ENCODE data around the gene EGR4. TPM values are rescaled to one million over a fixed set of nuclear protein-coding genes. Genes with fewer than 3 reads are reported as not detected.
A peak's percentile ranks its signal among the peaks of the same experiment; 100 is the strongest.

The EGR4 gene
- polyA plus RNA-seq, 2 donors = not detected

DNA sequence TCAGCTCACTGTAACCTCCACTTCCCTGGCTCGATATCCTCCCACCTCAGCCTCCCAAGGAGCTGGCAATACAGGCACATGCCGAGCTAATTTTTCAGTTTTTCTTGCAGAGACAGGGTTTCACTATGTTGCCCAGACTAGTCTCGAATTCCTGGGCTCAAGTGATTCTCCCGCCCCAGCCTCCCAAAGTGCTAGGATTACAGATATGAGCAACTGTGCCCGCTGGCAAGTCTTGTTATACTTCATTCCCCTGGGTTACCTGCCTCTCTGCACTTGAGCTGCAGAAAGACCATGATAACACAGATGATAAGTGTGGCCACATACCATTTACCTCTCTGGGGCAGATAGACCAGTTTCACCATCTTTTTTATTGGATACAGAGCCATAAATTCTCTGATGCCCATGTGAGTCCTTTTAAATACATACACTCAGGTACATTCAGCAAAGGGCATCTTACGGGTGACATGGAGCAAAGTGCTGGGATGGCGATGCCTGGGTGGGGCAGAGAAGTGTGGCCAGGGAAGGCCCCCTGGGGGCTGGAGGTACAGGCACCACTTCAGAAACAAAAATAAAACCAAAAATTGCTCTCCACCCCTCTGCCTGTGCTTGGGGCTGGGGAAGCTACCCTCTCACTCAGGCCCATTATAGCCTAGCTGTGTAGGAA is 38.9 kb downstream of the EGR4 start:
- peak overlapping the region in 1 of 2 donors; percentile 65 for H3K27ac ChIP-seq (ENCODE audit: low read depth in 2 of 2, low read length in 1 of 2)
- no peaks in the 10 kb centered on the region for H3K27me3 ChIP-seq (ENCODE audit: control insufficient read depth in 1 of 2, insufficient read depth in 2 of 2, low read length in 2 of 2)
- no peaks in the 10 kb centered on the region for H3K9me3 ChIP-seq (ENCODE audit: control insufficient read depth in 2 of 2, insufficient read depth in 1 of 2, low read depth in 1 of 2, low read length in 1 of 2)
- H3K4me1 ChIP-seq (ENCODE audit: control insufficient read depth in 2 of 2, insufficient read depth in 2 of 2, low read length in 1 of 2) = peaks cover 0 to 2% of the 10 kb centered on the region in 2 donors
- peaks cover 15 to 35% of the 10 kb centered on the region in 2 donors for H3K36me3 ChIP-seq (ENCODE audit: control insufficient read depth in 2 of 2, insufficient read depth in 2 of 2, low read length in 1 of 2)
- 79 to 86% methylated on average over 7 of the region's 7 CpGs for WGBS, 2 donors
- no peak overlapping the region for H3K4me3 ChIP-seq (ENCODE audit: low read depth in 1 of 2, low read length in 2 of 2)

DNA sequence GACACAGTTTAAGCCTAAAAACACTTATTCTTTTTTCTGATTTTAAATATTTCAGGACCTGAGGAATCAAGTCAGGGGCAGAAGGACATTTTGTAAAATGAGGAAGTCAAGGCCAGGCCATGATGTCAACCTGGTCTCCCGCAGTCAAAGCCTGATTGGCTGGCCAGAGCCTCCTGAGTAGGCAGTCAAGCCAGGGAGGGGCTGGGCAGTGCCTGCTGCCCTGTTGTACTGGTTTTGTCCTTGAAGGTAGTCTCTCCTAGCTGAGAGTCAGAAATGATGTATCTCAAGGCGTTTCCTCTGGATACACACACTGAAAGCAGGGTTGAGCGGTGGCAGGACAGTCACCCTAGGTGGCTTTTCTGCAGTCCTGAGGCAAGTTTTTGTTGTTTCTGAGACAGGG is 39.4 kb downstream of the EGR4 start:
- Histone ChIP-seq H3K27me3 (ENCODE audit: control insufficient read depth in 1 of 2, insufficient read depth in 2 of 2, low read length in 2 of 2) (no peaks in the 10 kb centered on the region), H3K9me3 (ENCODE audit: control insufficient read depth in 2 of 2, insufficient read depth in 1 of 2, low read depth in 1 of 2, low read length in 1 of 2) (no peaks in the 10 kb centered on the region), H3K4me1 (ENCODE audit: control insufficient read depth in 2 of 2, insufficient read depth in 2 of 2, low read length in 1 of 2) (peaks cover 0 to 2% of the 10 kb centered on the region in 2 donors), H3K36me3 (ENCODE audit: control insufficient read depth in 2 of 2, insufficient read depth in 2 of 2, low read length in 1 of 2) (peaks cover 15 to 35% of the 10 kb centered on the region in 2 donors), H3K4me3 (ENCODE audit: low read depth in 1 of 2, low read length in 2 of 2) (no peak overlapping the region), H3K27ac (ENCODE audit: low read depth in 2 of 2, low read length in 1 of 2) (peak overlapping the region in 1 of 2 donors; percentile 65)
- WGBS, 2 donors = 80 to 81% methylated on average over 3 of the region's 3 CpGs

DNA sequence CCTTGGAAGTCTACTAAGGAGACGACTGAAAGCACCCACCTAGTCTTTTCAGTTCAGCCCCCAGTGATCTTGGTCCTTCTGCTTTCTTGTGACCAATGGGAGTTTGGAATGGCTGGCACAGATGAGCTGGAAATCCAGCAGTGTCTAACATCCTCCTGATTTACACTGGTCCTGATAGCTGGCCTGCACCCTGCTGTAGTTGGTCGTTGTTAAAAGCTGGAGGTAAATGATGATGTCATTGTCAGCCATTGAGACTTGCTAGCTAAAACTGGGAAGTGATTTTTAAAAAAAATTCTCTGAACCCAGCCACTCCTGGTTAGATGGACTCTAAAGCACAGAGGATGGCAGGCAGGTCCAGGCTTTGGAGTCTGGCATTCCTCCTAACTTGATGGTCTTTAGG is 39.9 kb downstream of the EGR4 start:
- H3K36me3 ChIP-seq (ENCODE audit: control insufficient read depth in 2 of 2, insufficient read depth in 2 of 2, low read length in 1 of 2) = peaks cover 15 to 38% of the 10 kb centered on the region in 2 donors
- peak overlapping the region in 1 of 2 donors; percentile 54 for H3K27ac ChIP-seq (ENCODE audit: low read depth in 2 of 2, low read length in 1 of 2)
- 68 to 72% methylated on average over 2 of the region's 2 CpGs for WGBS, 2 donors
- H3K4me1 ChIP-seq (ENCODE audit: control insufficient read depth in 2 of 2, insufficient read depth in 2 of 2, low read length in 1 of 2) = peaks cover 0 to 2% of the 10 kb centered on the region in 2 donors
- H3K4me3 ChIP-seq (ENCODE audit: low read depth in 1 of 2, low read length in 2 of 2) = no peak overlapping the region
- no peaks in the 10 kb centered on the region for H3K27me3 ChIP-seq (ENCODE audit: control insufficient read depth in 1 of 2, insufficient read depth in 2 of 2, low read length in 2 of 2)
- no peaks in the 10 kb centered on the region for H3K9me3 ChIP-seq (ENCODE audit: control insufficient read depth in 2 of 2, insufficient read depth in 1 of 2, low read depth in 1 of 2, low read length in 1 of 2)

DNA sequence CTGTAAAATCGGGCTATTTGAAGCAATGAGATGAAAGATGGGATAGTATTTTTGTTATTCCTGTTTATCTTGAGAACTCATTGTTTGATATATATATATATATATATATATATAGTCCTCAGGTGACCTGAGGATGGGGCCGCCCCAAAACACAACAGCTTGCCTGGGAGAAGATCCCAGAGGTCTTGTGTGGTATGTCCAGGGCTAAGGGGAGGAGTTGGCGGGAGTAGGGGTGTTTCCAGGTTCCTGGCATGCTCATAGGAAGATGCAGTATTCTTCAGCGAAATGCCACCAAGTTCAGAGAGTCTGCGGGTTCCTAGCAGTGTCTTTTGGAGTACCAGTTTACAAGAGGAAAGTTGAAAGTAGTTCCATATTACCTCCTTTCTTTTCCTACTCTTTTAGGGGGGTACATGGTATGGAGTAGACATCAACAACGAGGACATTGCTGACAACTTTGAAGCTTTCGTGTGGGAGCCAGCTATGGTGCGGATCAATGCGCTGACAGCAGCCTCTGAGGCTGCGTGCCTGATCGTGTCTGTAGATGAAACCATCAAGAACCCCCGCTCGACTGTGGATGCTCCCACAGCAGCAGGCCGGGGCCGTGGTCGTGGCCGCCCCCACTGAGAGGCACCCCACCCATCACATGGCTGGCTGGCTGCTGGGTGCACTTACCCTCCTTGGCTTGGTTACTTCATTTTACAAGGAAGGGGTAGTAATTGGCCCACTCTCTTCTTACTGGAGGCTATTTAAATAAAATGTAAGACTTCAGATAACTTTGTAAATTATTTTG is 40.9 kb downstream of the EGR4 start:
- WGBS, 2 donors = 78 to 85% methylated on average over 17 of the region's 17 CpGs
- Histone ChIP-seq H3K36me3 (ENCODE audit: control insufficient read depth in 2 of 2, insufficient read depth in 2 of 2, low read length in 1 of 2) (peaks cover 23 to 43% of the 10 kb centered on the region in 2 donors), H3K4me3 (ENCODE audit: low read depth in 1 of 2, low read length in 2 of 2) (no peak overlapping the region), H3K27ac (ENCODE audit: low read depth in 2 of 2, low read length in 1 of 2) (no peak overlapping the region), H3K4me1 (ENCODE audit: control insufficient read depth in 2 of 2, insufficient read depth in 2 of 2, low read length in 1 of 2) (peaks cover 0 to 2% of the 10 kb centered on the region in 2 donors), H3K27me3 (ENCODE audit: control insufficient read depth in 1 of 2, insufficient read depth in 2 of 2, low read length in 2 of 2) (no peaks in the 10 kb centered on the region), H3K9me3 (ENCODE audit: control insufficient read depth in 2 of 2, insufficient read depth in 1 of 2, low read depth in 1 of 2, low read length in 1 of 2) (no peaks in the 10 kb centered on the region)

DNA sequence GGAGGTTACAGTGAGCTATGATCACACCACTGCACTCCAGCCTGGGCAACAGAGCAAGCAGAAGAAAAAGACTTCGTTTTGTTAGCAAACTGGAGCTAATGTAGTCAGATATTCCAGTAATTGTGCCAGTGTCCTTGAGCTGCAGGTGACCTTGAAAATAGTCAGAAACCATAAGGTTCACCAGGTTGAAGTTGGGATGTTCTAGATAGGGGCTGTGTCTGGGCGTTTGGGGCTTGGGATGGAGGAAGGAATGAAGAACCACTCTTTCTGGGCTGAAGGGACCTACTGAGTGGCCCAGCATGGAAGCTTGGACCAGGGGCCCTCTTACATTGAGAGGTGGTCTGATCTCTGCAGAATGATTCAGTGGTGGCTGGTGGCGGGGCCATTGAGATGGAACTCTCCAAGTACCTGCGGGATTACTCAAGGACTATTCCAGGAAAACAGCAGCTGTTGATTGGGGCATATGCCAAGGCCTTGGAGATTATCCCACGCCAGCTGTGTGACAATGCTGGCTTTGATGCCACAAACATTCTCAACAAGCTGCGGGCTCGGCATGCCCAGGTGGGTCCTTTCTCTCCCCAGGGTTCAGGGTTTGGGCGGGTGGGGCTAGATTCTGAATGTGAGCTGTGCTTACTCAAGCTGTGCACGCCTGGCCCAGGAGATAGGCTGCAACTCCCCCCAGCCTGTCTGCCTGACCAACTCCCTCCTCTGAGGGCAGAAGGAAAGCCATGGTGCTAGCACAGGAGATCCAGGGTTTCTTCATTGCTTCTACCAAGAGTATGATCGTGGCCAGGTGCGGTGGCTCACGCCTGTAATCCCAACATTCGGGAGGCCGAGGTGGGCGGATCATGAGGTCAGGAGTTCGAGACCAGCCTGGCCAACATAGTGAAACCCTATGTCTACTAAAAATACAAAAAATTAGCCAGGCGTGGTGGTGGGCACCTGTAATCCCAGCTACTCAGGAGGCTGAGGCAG is 42.2 kb downstream of the EGR4 start:
- no peaks in the 10 kb centered on the region for H3K9me3 ChIP-seq (ENCODE audit: control insufficient read depth in 2 of 2, insufficient read depth in 1 of 2, low read depth in 1 of 2, low read length in 1 of 2)
- H3K27me3 ChIP-seq (ENCODE audit: control insufficient read depth in 1 of 2, insufficient read depth in 2 of 2, low read length in 2 of 2) = no peaks in the 10 kb centered on the region
- H3K27ac ChIP-seq (ENCODE audit: low read depth in 2 of 2, low read length in 1 of 2) = no peak overlapping the region
- H3K36me3 ChIP-seq (ENCODE audit: control insufficient read depth in 2 of 2, insufficient read depth in 2 of 2, low read length in 1 of 2) = peaks cover 23 to 49% of the 10 kb centered on the region in 2 donors
- WGBS, 2 donors = 82 to 88% methylated on average over 17 of the region's 17 CpGs
- peaks cover 0 to 2% of the 10 kb centered on the region in 2 donors for H3K4me1 ChIP-seq (ENCODE audit: control insufficient read depth in 2 of 2, insufficient read depth in 2 of 2, low read length in 1 of 2)
- H3K4me3 ChIP-seq (ENCODE audit: low read depth in 1 of 2, low read length in 2 of 2) = no peak overlapping the region

DNA sequence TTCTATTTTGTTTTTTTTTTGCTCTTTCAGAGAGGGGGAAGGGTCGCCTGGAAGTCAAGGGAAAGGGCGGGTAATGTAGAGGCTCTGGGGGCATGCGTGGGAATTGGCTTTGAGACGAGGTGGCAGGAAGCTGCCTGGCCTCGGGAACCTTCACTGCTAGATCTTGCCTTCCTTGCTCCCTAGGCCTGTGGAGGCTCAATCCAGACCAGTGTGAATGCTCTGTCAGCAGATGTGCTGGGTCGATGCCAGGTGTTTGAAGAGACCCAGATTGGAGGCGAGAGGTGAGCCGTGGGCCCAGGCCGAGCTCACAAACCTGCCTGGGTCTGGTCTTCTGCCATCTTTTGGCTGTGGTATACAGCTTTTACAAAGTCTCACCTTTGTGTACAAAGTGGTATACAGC is 43.7 kb downstream of the EGR4 start:
- Histone ChIP-seq H3K4me3 (ENCODE audit: low read depth in 1 of 2, low read length in 2 of 2) (no peak overlapping the region), H3K4me1 (ENCODE audit: control insufficient read depth in 2 of 2, insufficient read depth in 2 of 2, low read length in 1 of 2) (no peaks in the 10 kb centered on the region), H3K27ac (ENCODE audit: low read depth in 2 of 2, low read length in 1 of 2) (no peak overlapping the region), H3K9me3 (ENCODE audit: control insufficient read depth in 2 of 2, insufficient read depth in 1 of 2, low read depth in 1 of 2, low read length in 1 of 2) (no peaks in the 10 kb centered on the region), H3K27me3 (ENCODE audit: control insufficient read depth in 1 of 2, insufficient read depth in 2 of 2, low read length in 2 of 2) (no peaks in the 10 kb centered on the region), H3K36me3 (ENCODE audit: control insufficient read depth in 2 of 2, insufficient read depth in 2 of 2, low read length in 1 of 2) (peaks cover 27 to 53% of the 10 kb centered on the region in 2 donors)
- 83 to 87% methylated on average over 9 of the region's 9 CpGs for WGBS, 2 donors

DNA sequence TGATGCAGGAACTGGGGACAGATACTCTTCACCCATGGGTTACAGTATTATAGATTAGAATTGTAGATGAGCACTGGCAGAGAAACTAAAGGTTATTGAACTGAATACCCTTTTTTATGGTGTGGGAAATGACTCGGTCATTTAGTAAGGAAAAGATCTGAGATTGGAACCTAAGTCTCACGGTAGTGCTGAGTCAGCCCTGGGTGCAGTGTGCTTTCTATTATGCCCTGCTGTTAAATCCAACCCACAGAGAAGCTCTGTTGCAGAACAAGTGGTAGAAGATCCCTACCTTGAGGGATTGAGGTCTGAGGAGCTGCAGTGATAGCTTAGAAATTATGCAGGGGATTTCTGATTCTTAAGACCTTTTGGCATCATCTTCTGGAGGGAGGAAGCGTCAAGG is 46.5 kb downstream of the EGR4 start:
- 80 to 85% methylated on average over 3 of the region's 3 CpGs for WGBS, 2 donors
- H3K36me3 ChIP-seq (ENCODE audit: control insufficient read depth in 2 of 2, insufficient read depth in 2 of 2, low read length in 1 of 2) = peaks cover 23 to 39% of the 10 kb centered on the region in 2 donors

DNA sequence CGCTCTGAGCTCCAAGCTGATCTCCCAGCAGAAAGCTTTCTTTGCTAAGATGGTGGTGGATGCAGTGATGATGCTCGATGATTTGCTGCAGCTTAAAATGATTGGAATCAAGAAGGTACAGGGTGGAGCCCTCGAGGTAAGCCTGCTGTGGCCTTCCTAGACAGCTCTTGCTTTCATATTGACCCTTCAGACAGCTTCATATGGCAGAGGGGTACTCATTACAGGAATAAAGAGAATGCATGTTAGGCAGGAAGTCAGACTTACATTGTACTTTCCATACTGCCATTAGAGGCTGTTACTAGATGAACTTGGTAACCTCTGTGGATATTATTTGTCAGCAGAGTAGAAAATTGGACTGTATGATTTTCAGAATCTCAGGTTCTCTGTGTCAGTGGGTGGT is 48.8 kb downstream of the EGR4 start:
- Histone ChIP-seq H3K4me3 (ENCODE audit: low read depth in 1 of 2, low read length in 2 of 2) (no peak overlapping the region), H3K27me3 (ENCODE audit: control insufficient read depth in 1 of 2, insufficient read depth in 2 of 2, low read length in 2 of 2) (no peaks in the 10 kb centered on the region), H3K4me1 (ENCODE audit: control insufficient read depth in 2 of 2, insufficient read depth in 2 of 2, low read length in 1 of 2) (peaks cover 0 to 2% of the 10 kb centered on the region in 2 donors), H3K36me3 (ENCODE audit: control insufficient read depth in 2 of 2, insufficient read depth in 2 of 2, low read length in 1 of 2) (peaks cover 21 to 27% of the 10 kb centered on the region in 2 donors), H3K9me3 (ENCODE audit: control insufficient read depth in 2 of 2, insufficient read depth in 1 of 2, low read depth in 1 of 2, low read length in 1 of 2) (no peaks in the 10 kb centered on the region), H3K27ac (ENCODE audit: low read depth in 2 of 2, low read length in 1 of 2) (no peak overlapping the region)
- WGBS, 2 donors = 74 to 80% methylated on average over 3 of the region's 3 CpGs

More for the DNA sequence above, 46.5 kb downstream of the EGR4 start:
- no peaks in the 10 kb centered on the region for H3K9me3 ChIP-seq (ENCODE audit: control insufficient read depth in 2 of 2, insufficient read depth in 1 of 2, low read depth in 1 of 2, low read length in 1 of 2)
- H3K4me3 ChIP-seq (ENCODE audit: low read depth in 1 of 2, low read length in 2 of 2) = no peak overlapping the region
- H3K4me1 ChIP-seq (ENCODE audit: control insufficient read depth in 2 of 2, insufficient read depth in 2 of 2, low read length in 1 of 2) = peaks cover 0 to 2% of the 10 kb centered on the region in 2 donors
- H3K27ac ChIP-seq (ENCODE audit: low read depth in 2 of 2, low read length in 1 of 2) = no peak overlapping the region
- no peaks in the 10 kb centered on the region for H3K27me3 ChIP-seq (ENCODE audit: control insufficient read depth in 1 of 2, insufficient read depth in 2 of 2, low read length in 2 of 2)

Data from esophagus (tissue), 2 donors.